HAP-1 (cell line): ENCODE measurements around the gene INSL3.
A peak's percentile ranks its signal among the peaks of the same experiment; 100 is the strongest.

Experiments used
- DNase-seq, 2 experiments: peaks; one replicate each; pipeline ENCODE4 v3.0.0-alpha.2; 2016 to 2020; ENCODE audit warnings: low spot score in 2 of 2
- H3K27me3 ChIP-seq: fragments of 250-450 bp; sonication (Bioruptor Pico); 2 replicates; pipeline ENCODE4 v1.5.1; 2020; ENCODE audit warnings: low read depth, mild to moderate bottlenecking, moderate library complexity
- H3K36me3 ChIP-seq: fragments of 250-450 bp; sonication (Bioruptor Pico); replicated peaks from 2 replicates; pipeline ENCODE4 v1.5.1; 2020; ENCODE audit warnings: mild to moderate bottlenecking
- H3K4me1 ChIP-seq: fragments of 250-450 bp; sonication (Bioruptor Pico); 2 replicates; pipeline ENCODE4 v1.5.1; 2020; ENCODE audit warnings: mild to moderate bottlenecking
- H3K4me3 ChIP-seq: fragments of 250-450 bp; sonication (Bioruptor Pico); 2 replicates; pipeline ENCODE4 v1.5.1; 2020; ENCODE audit warnings: mild to moderate bottlenecking, moderate library complexity
- H3K9me3 ChIP-seq: fragments of 250-450 bp; sonication (Bioruptor Pico); 2 replicates; pipeline ENCODE4 v1.5.1; 2020; ENCODE audit warnings: mild to moderate bottlenecking, moderate library complexity
- in situ Hi-C: fragments of 300-500 bp; cut with MboI; formaldehyde crosslinking; loops from 3 replicates; pipeline ENCODE4 v1.14.3; 2020; ENCODE audit warnings: low sequenced_read_pairs, inconsistent platforms, mixed read lengths

INSL3 gene

GRCh38 chr19:17775991-17776803 lies 45.1 kb downstream of the INSL3 start:
- Histone ChIP-seq H3K9me3 (no peaks in the 10 kb centered on the region), H3K27me3 (no peaks in the 10 kb centered on the region), H3K4me3 (no peak overlapping the region), H3K4me1 (no peaks in the 10 kb centered on the region), H3K36me3 (peaks cover 4% of the 10 kb centered on the region; the same call in 1 of the 2 replicates)
- in situ Hi-C loops = no loop called here
- no peak for DNase-seq

- in situ Hi-C loops = no loop called here
- Histone ChIP-seq H3K9me3 (no peaks in the 10 kb centered on the region), H3K4me1 (no peaks in the 10 kb centered on the region), H3K4me3 (no peak overlapping the region), H3K36me3 (peaks cover 4% of the 10 kb centered on the region; the same call in 1 of the 2 replicates), H3K27me3 (no peaks in the 10 kb centered on the region)
- peak; percentile 31 to 84 for DNase-seq
Measured at GRCh38 chr19:17775245-17775927, 45.9 kb downstream of the INSL3 start.

GRCh38 chr19:17772172-17772571 lies 49.1 kb downstream of the INSL3 start:
- in situ Hi-C loops = no loop called here
- peak in 1 of 2 experiments; percentile 38 for DNase-seq

GRCh38 chr19:17770613-17771012 lies 50.7 kb downstream of the INSL3 start:
- Histone ChIP-seq H3K36me3 (peaks cover 4% of the 10 kb centered on the region; the same call in 1 of the 2 replicates), H3K27me3 (no peaks in the 10 kb centered on the region), H3K4me3 (no peak overlapping the region), H3K4me1 (no peaks in the 10 kb centered on the region), H3K9me3 (no peaks in the 10 kb centered on the region)
- DNase-seq = no peak
- in situ Hi-C loops = no loop called here

More at GRCh38 chr19:17772172-17772571, 49.1 kb downstream of the INSL3 start:
- H3K4me1 ChIP-seq = no peaks in the 10 kb centered on the region
- peaks cover 4% of the 10 kb centered on the region; the same call in 1 of the 2 replicates for H3K36me3 ChIP-seq
- no peaks in the 10 kb centered on the region for H3K27me3 ChIP-seq
- H3K9me3 ChIP-seq = no peaks in the 10 kb centered on the region
- no peak overlapping the region for H3K4me3 ChIP-seq

GRCh38 chr19:17767559-17767958 lies 53.8 kb downstream of the INSL3 start:
- Histone ChIP-seq H3K27me3 (no peaks in the 10 kb centered on the region), H3K4me1 (no peaks in the 10 kb centered on the region), H3K36me3 (peaks cover 4% of the 10 kb centered on the region; the same call in 1 of the 2 replicates), H3K9me3 (no peaks in the 10 kb centered on the region), H3K4me3 (no peak overlapping the region)
- no peak for DNase-seq
- in situ Hi-C loops = no loop called here

- no peaks in the 10 kb centered on the region for H3K27me3 ChIP-seq
- H3K36me3 ChIP-seq = no peaks in the 10 kb centered on the region
- DNase-seq = peak; percentile 87 to 96
- H3K4me1 ChIP-seq = peaks cover 3% of the 10 kb centered on the region; the same call in 1 of the 2 replicates
- H3K4me3 ChIP-seq = peak overlapping the region; percentile 8
- no peaks in the 10 kb centered on the region for H3K9me3 ChIP-seq
- in situ Hi-C loops = no loop called here
Measured at GRCh38 chr19:17766543-17767131, 54.7 kb downstream of the INSL3 start.
